KOPT-K1 (cell line): ENCODE data around the gene CNST.

Experiments used
- H3K27ac ChIP-seq: fragments of 200-600 bp; sonication (generic); 2 replicates; pipeline ENCODE4 v1.5.1; 2016; ENCODE audit warnings: antibody characterized with exemption, mild to moderate bottlenecking, low read depth, low read length; ENCODE audit not compliant: poor library complexity, severe bottlenecking
- H3K36me3 ChIP-seq: fragments of 200-600 bp; sonication (generic); 2 replicates; pipeline ENCODE4 v1.5.1; 2017; ENCODE audit warnings: antibody characterized with exemption, mild to moderate bottlenecking, low read length, moderate library complexity; ENCODE audit not compliant: insufficient read depth
- H3K9me3 ChIP-seq: fragments of 200-600 bp; sonication (generic); 2 replicates; pipeline ENCODE4 v1.5.1; 2017; ENCODE audit warnings: antibody characterized with exemption, low read length, mild to moderate bottlenecking; ENCODE audit not compliant: insufficient read depth, poor library complexity, severe bottlenecking

CNST gene, protein sequence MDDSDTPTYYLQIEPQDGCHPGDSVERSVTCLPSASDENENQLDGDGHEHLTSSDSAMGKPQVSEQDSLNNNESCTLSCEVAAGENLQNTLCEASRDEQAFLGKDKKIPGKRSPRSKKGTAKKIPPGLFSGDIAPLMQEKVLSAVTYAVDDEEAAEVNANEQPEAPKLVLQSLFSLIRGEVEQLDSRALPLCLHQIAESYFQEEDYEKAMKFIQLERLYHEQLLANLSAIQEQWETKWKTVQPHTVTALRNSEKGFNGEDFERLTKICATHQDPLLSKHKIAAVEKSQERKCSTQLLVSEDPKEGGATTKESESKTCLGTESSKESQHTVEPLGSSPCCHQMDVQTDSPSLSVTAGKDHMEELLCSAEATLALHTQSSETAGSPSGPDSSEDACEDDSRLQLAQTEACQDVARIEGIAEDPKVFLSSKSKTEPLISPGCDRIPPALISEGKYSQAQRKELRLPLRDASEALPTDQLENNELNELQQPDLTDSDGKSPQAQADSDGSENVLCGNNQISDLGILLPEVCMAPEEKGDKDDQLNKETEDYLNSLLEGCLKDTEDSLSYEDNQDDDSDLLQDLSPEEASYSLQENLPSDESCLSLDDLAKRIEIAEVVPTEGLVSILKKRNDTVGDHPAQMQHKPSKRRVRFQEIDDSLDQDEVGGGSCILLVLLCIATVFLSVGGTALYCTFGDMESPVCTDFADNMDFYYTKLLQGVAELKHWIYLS

DNA sequence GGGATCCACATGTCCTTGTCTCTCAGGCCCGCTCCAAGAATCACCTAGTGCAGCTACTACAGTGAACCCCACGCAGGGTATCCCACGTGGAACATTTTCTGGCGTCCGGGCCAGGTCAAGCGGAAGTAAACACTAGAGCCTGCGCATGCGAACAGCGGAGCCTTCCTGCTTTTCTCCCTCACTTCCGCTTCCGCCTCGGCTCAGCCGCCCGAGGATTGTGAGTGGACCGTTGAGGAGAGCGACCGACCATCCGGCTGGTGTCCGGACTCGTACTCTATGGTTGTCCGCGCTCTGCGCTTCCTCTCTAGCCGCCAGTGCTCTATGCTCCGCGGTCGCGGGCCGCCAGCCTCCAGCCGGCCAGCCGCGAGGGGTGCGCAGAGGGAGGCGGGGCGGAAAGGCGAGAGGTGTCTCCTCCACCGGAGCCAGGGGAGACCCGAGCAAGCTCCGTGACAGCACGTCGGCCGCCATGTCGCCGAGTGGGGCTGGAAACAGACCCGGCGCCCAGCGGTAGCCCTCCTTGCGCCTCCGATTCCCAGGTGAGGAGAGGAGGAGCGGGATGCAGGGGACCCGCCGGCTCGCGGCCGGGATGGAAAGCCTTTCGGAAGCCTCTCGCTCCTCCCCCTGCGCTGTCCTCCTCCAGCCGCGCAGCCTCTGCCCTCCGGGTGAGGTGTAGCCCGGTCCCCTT, at the start of gene CNST, which contains the start of gene TFB2M:
Gene CNST (plus strand): TSS at position 329 of the 685 bp plus-strand sequence. CDS start 25,107 bp downstream, outside the sequence.
Gene TFB2M (minus strand): TSS at position 134 of the 685 bp plus-strand sequence. CDS start 123 bp downstream, at position 11.
- Histone ChIP-seq H3K36me3 (peaks cover 23% of the 10 kb centered on the region), H3K9me3 (no peaks in the 10 kb centered on the region), H3K27ac (peak within 1 kb of the TSS; percentile 79)

DNA sequence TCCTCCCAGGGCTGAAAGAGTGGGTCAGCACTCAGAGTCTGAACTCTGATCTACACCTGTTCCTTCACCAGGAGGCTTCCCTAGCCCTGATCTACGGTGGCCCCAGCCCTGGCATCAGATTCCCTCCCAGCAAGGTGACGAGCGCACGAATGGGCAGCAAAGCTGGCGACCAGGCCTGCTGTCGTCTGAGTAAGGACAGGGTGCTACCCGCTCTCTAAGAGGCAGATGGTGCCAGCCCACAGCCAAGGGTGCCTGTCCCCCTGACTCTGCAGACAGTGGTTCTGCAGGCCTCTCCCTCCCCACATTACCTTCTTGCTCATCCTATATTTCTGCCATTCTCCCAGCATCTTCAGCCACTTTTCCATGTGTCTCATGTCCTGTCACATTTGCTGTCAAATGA, 48.9 kb upstream of the CNST start:
- Histone ChIP-seq H3K36me3 (no peaks in the 10 kb centered on the region), H3K27ac (no peak overlapping the region), H3K9me3 (peaks cover 65% of the 10 kb centered on the region)

DNA sequence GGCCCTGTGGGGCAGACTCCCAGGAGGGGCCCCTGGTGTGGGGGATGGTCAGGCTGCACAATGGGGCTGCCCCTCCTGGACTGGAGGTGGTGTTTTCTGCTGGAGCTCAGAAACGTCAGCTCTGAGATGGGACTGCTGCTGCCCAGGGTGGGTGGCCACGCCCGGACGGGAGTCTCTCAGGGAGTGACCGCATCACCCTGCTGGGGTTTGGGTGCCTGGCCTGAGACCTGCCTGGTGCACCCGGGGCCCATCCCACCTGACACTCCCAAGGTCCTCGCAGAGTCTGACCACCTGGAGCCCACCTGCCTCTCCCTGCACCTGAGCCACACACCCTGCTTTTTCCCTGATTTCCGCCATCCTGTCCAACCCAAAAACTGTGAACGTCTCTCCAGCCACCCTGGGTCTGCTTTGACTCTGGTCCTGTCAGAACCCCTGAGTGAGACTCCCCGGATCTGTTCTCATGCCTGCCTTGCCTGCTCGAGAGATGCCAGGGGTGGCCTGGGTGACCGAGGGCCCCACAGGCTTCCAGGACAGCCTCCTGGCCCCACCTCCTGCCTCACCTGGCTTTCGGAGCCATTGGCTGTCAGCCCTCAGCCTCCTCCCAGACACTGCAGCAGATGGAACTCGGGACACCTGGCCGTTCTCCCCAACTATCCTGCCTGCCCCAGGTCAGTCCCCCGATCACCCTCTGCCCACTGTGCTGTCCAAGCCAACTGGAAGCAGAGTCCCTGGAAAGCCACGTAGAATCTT, 47.6 kb upstream of the CNST start:
- no peaks in the 10 kb centered on the region for H3K36me3 ChIP-seq
- H3K9me3 ChIP-seq = peaks cover 74% of the 10 kb centered on the region
- H3K27ac ChIP-seq = no peak overlapping the region

DNA sequence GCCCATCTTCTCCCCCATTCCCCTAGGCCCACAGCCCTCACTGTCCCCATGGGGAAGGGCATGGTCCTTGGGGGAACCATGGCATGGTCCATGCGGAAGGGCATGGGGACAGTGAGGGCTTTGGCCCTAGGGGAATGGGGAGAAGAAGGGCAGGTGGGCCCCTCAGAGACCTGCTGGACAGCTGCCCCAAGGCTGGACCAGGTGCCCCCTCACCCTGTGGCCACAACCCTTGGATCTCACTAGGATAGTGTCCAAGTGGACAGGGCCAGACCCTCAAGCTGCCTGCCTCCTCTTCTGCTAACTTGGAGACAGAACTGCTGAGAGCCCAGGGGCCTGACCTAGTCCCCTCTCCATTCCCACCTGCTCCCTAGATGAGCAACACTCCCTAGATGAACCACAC, 46.7 kb upstream of the CNST start:
- H3K36me3 ChIP-seq = no peaks in the 10 kb centered on the region
- H3K27ac ChIP-seq = no peak overlapping the region
- peaks cover 65% of the 10 kb centered on the region for H3K9me3 ChIP-seq

DNA sequence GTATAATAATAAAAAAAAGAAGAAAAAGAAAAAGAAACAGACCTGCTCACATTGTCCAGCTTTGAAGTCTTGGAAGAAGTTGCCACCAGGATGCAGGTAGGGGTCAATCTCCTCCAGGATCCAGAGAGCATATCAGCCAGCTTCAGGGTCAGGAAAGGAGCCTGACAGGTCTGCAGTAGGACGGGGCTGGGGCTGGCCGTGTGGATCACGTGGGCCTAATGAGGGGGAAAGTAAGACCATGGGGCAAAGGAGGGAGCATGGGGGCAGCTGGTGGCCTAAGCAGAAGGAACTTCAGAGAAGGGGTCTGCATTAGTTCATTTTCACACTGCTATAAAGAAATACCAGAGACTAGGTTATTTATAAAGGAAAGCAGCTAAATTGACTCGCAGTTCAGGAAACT, 39.9 kb upstream of the CNST start:
- H3K36me3 ChIP-seq = no peaks in the 10 kb centered on the region
- H3K9me3 ChIP-seq = peaks cover 30% of the 10 kb centered on the region
- no peak overlapping the region for H3K27ac ChIP-seq

DNA sequence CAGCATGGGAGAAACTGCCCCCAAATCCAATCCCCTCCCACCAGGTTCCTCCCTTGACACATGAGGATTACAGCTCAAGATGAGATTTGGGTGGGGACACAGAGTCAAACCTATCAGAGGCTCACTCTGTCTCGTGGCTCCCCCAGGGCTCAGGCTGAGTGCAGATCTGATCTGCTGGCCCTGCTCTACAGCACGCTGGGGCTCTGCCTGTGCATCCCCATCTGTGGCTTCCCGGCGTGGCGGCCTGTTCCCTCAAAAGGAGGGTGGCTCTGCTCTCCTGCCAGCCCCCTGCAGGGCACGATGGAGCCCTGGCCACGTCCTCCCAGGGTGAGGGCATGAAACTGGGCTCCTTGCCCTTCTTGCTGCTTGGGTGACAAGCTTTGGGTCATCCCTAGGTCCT, 39.3 kb upstream of the CNST start:
- Histone ChIP-seq H3K9me3 (peaks cover 30% of the 10 kb centered on the region), H3K27ac (no peak overlapping the region)

DNA sequence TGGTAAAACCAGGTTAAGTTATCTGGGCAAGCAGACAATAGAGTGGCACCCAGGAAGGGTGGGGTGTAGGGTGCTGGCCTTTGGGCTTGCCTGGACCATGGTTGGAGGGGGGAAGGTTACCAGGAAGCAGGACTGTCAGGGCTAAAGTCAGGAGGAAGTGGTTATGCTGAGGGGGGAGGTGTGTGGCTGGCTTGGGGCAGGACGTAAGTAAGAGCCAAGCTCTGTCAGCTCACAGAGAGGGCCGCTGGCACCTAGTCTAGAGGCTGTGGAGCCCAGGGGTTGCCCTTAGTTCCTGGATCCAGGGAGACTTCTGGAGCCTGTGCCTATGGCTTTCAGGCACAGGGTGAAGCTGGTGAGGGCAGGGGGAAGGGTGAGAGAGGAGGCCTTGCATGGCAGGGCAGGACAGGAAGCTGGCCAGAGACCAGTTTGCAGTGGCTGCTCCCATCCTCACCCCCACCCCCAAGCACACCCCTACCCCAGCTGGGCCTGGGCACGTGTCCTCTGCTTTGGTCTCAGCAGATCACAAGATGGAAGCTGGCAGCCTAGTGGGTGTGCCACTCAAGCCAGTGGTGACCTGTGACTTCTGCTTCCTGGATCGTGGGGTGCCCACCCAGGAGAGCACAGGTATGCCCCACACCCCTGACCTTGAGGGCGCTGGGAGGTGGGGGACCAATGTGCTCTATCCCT, 38.7 kb upstream of the CNST start:
- Histone ChIP-seq H3K9me3 (peaks cover 23% of the 10 kb centered on the region), H3K36me3 (no peaks in the 10 kb centered on the region), H3K27ac (no peak overlapping the region)

More for the DNA sequence above, 39.3 kb upstream of the CNST start:
- no peaks in the 10 kb centered on the region for H3K36me3 ChIP-seq

DNA sequence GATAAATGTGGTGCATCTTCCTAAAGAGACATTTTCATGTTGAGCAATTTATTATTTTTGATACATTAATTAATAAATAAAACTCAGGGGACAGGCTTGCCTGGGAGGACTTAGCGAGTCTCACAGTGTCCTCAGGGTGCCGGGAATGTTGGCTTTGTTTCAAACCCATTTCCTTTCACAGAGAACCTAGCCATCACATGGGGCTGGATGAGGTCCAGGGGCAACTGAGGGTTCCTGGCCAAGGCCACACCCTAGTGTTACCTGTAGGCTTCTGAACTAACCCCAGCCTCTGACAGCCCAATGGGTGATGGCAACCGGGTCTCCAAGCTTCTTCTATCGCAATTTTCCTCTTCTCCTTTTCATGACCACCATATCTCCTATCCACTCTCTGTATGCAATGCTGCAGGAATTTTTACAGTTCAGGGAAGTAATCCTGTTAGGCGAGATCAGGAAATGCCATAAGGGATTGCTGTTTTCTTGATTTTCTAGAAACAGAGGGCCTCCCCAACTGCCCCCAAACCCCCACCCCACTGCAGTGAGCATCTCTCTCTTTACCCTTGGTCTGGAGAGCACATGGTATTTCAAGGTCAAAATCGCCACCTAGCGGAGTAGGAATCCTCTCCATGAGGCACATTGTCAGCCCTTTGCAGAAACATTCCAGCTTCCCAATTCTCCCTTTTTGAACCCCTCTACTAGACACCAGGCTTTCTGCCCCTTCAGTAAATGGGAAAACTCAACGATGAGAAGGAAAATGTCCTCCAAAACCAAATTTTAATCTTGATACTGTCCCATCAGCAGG, 37.1 kb upstream of the CNST start:
- Histone ChIP-seq H3K9me3 (peaks cover 14% of the 10 kb centered on the region), H3K27ac (no peak overlapping the region), H3K36me3 (no peaks in the 10 kb centered on the region)

DNA sequence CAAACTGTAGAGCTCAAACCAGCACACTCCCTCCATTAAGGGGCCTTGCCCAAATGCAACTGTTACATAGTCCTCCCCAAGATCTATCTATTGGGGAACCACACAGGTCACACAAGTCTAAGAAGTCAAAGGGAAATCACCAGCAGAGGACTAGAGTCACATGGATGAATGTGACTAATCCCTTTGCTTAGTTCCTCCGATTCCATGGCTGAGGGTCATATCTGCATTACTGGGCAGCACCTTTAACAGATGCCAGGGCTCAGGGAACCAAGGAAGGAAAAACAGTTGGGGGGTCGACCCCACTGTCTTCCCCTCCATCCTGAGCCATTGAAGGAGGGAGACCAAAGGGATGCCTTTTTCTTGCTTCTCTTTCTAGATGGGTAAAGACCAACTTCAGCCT, 35.8 kb upstream of the CNST start:
- no peaks in the 10 kb centered on the region for H3K36me3 ChIP-seq
- peaks cover 14% of the 10 kb centered on the region for H3K9me3 ChIP-seq
- no peak overlapping the region for H3K27ac ChIP-seq

DNA sequence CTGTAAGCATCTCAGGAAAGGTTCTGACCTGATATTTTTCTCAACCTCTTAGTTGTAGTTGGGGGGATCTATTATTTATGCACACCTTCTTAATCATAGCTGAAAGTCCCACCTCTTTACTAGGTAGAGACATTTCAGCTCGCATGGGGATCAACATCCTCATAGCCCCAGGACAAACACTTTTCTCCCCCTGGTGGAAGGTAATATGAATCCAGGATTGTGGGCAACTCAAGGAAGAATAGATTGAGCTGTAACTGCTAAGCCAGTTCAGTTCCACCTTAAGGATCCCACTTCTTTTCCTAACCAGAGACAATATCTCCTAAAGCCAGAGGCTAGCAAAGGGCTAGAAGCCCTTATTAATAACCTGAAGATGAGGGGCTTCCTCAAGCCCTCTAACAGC, 33.7 kb upstream of the CNST start:
- Histone ChIP-seq H3K27ac (no peak overlapping the region), H3K36me3 (no peaks in the 10 kb centered on the region), H3K9me3 (peaks cover 14% of the 10 kb centered on the region)

DNA sequence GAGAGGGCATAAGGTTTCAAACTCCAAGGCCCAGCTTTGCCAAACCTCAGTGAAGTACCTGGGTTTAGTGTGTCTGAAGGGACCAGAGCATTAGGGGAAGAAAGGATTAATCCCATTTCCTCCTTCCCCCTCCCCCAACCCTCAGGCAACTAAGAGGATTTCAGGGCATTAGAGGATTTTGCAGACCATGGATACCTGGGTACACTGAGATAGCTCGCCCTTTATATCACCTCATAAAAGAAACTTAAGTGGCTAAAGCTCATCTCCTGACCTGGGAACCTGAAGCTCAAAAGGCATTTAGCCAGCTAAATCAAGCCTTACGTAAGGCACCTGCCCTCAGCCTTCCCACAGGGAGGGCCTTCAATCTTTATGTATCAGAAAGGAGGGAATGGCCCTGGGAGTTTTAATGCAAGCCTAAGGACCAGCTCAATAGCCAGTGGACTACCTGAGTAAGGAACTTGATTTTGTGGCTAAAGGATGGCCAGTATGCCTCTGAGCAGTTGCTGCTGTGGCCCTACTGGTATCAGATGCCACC, 32.8 kb upstream of the CNST start:
- H3K27ac ChIP-seq = no peak overlapping the region
- peaks cover 14% of the 10 kb centered on the region for H3K9me3 ChIP-seq
- no peaks in the 10 kb centered on the region for H3K36me3 ChIP-seq

DNA sequence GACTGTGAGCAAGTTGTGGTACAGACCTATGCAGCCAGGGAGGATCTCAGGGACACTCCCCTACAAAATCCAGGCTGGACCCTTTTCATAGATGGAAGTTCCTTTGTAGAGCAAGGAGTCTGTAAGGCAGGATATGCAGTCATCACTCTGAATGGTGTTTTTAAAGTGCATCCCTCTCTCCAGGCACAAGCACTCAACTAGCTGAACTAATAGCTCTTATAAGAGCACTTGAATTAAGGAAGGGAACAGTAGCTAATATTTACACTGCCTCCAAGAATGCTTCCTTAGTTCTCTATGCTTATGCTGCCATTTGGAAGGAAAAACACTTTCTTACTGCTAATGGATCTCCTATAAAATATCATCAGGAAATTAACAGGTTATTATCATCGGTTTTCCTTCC, 32.1 kb upstream of the CNST start:
- peaks cover 14% of the 10 kb centered on the region for H3K9me3 ChIP-seq
- no peak overlapping the region for H3K27ac ChIP-seq
- no peaks in the 10 kb centered on the region for H3K36me3 ChIP-seq

DNA sequence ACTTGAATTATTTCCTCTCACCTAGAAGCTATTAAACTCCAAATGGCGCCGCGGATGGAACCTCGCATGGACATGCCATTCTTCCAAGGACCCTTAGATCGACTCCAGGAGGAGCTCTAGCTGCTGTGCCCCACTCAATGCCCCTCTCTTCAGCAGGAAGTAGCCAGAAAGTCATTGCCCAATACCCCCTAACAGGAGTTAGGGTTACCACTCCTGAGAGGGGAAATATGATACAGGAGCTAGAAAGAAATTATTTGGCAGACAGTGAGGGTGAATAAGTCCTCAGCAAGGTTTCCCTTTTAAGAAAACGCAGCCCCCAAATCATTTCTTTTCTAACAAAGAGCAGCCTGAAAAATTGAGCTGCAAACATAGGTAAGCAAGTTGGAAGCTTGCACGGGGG, 28.8 kb upstream of the CNST start:
- no peaks in the 10 kb centered on the region for H3K9me3 ChIP-seq
- no peak overlapping the region for H3K27ac ChIP-seq
- peaks cover 27% of the 10 kb centered on the region for H3K36me3 ChIP-seq
